Activated CD4-positive, alpha-beta T cell treated with anti-CD3 and anti-CD28 coated beads, Interleukin-2, amount 10 ng/mL, durations not matched to agents 7 days and 5 days (primary cell): ENCODE measurements around the gene HSPB1. TPM values are rescaled to one million over a fixed set of nuclear protein-coding genes. Genes with fewer than 3 reads are reported as not detected.
A peak's percentile ranks its signal among the peaks of the same experiment; 100 is the strongest.

ENCODE experiments used
- CTCF ChIA-PET: fragments of 350-600 bp; sonication (Branson Sonifier 250); formaldehyde crosslinking; loops from one replicate; lab custom pipeline; 2021; ENCODE audit warnings: antibody characterized with exemption; lab: Charles Lee
- POLR2A ChIA-PET: fragments of 350-600 bp; sonication (Branson Sonifier 250); formaldehyde crosslinking; loops from one replicate; lab custom pipeline; 2021; ENCODE audit warnings: antibody characterized with exemption; lab: Charles Lee
- DNase-seq: peaks from one replicate; pipeline ENCODE4 v3.0.0-alpha.2; 2020
- H3K27ac Mint-ChIP-seq: one replicate; pipeline ENCODE4 v1.8.0; 2021; ENCODE audit warnings: mild to moderate bottlenecking, moderate library complexity, mixed read lengths
- H3K27me3 Mint-ChIP-seq: one replicate; pipeline ENCODE4 v1.8.0; 2021; ENCODE audit warnings: mixed read lengths
- H3K36me3 Mint-ChIP-seq: one replicate; pipeline ENCODE4 v1.8.0; 2021; ENCODE audit warnings: low read depth, mixed read lengths
- H3K4me1 Mint-ChIP-seq: one replicate; pipeline ENCODE4 v1.8.0; 2021; ENCODE audit warnings: mixed read lengths
- H3K4me3 Mint-ChIP-seq: one replicate; pipeline ENCODE4 v1.8.0; 2021; ENCODE audit warnings: mild to moderate bottlenecking, moderate library complexity, mixed read lengths
- H3K9me3 Mint-ChIP-seq: one replicate; pipeline ENCODE4 v1.8.0; 2021; ENCODE audit warnings: mixed read lengths
- total RNA-seq, 2 experiments: library from RNA; stranded (reverse); gene quantifications; one replicate each; pipeline ENCODE4 v1.2.3, GENCODE V29; 2021

Gene HSPB1
- total RNA-seq, 2 experiments from 2014 or later: 27.0 to 28.1 TPM

DNA sequence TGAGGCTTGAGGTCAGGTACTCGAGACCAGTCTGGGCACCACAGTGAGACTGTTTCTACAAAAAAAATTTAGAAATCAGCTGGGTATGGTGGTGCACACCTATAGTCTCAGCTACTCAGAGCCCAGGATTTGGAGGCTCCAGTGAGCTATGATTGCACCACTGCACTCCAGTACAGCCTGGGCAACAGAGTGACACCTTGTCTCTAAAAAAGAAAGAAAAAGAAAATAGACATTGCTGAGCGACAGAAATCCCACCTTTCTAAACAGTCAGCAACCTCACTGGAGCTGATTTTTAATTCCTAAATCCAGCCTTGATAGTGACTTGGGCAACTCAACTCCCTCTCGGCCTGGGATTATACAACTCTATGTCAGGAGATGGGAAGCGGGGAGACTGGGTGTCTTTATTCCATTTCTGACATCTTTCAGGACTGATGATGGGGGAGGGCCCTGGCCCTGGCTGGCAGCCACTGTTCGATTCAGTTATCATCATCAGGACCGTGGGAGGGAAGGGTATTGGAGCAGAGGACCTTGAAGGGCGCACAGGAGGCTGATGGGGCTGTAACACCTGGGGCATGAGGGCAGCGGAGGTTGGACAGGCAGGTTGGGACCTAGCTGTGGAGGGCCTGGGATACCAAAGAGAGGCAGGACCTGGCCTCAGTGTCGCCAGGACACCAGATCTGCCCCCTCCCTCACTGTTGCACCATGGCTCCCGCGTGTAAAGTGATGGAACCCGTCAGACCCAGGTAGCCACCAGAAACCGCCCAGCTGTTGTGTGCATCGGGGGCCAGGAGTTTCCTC, 14.7 kb downstream of the HSPB1 start:
- POLR2A ChIA-PET: interaction anchor here (0.7 to 1.4 kb wide), 2 partner anchors 26 to 42 kb away, joined by 3 to 5 read pairs; partner anchors contain the start of gene YWHAG
- H3K36me3 Mint-ChIP-seq: peaks cover 16% of the 10 kb centered on the region
- peak overlapping the region; percentile 94 for H3K4me3 Mint-ChIP-seq
- no peak for DNase-seq
- CTCF ChIA-PET: interaction anchor here (0.5 to 10.8 kb wide), 8 partner anchors 14 to 172 kb away, joined by 3 to 102 read pairs (median 5); no protein-coding TSS in a partner anchor
- peak overlapping the region; percentile 99 for H3K27ac Mint-ChIP-seq
- H3K4me1 Mint-ChIP-seq: peaks cover 33% of the 10 kb centered on the region
- no peaks in the 10 kb centered on the region for H3K9me3 Mint-ChIP-seq
- H3K27me3 Mint-ChIP-seq: no peaks in the 10 kb centered on the region

- DNase-seq: peak; percentile 97
- peaks cover 16% of the 10 kb centered on the region for H3K36me3 Mint-ChIP-seq
- peak overlapping the region; percentile 94 for H3K4me3 Mint-ChIP-seq
- H3K9me3 Mint-ChIP-seq: no peaks in the 10 kb centered on the region
- no peaks in the 10 kb centered on the region for H3K27me3 Mint-ChIP-seq
- H3K4me1 Mint-ChIP-seq: peaks cover 36% of the 10 kb centered on the region
- ChIA-PET POLR2A (interaction anchor here (0.6 to 1.4 kb wide), 3 partner anchors 16 to 41 kb away, joined by 3 to 5 read pairs (median 3); partner anchors contain the start of gene YWHAG), CTCF (interaction anchor here (0.6 to 10.8 kb wide), 8 partner anchors 10 to 172 kb away, joined by 3 to 102 read pairs (median 6); no protein-coding TSS in a partner anchor)
- H3K27ac Mint-ChIP-seq: peak overlapping the region; percentile 99
These were observed 15.5 kb downstream of the HSPB1 start for GRCh38 chr7:76317782-76318487.

GRCh38 chr7:76318488-76319353, 16.2 kb downstream of the HSPB1 start:
- Mint-ChIP-seq H3K27me3 (no peaks in the 10 kb centered on the region), H3K9me3 (no peaks in the 10 kb centered on the region), H3K27ac (peak overlapping the region; percentile 99), H3K4me1 (peaks cover 36% of the 10 kb centered on the region), H3K4me3 (peak overlapping the region; percentile 94), H3K36me3 (peaks cover 16% of the 10 kb centered on the region)
- ChIA-PET CTCF (interaction anchor here (0.6 to 10.8 kb wide), 10 partner anchors 10 to 142 kb away, joined by 3 to 102 read pairs (median 6); partner anchors contain the start of gene YWHAG), POLR2A (interaction anchor here (0.6 to 1.4 kb wide), 2 partner anchors 17 to 27 kb away, joined by 3 to 5 read pairs; no protein-coding TSS in a partner anchor)
- DNase-seq: peak; percentile 77

DNA sequence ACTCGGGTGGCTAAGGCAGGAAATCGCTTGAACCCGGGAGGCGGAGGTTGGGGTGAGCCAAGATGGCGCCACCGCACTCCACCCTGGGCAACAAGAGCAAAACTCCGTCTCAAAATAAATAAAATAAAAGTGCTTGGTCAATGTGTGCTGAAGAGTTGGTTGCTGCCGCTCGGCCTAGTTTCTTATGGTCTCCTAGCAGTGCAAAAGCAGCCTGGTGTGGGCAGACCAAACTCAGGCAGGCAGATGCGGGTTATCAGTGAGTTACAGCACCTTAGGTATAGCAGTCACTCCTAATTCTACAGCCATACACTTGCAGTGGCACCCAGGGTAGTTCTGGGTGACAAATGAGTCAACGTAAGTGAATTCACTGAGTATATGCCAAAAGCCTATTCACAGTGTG, 22.6 kb downstream of the HSPB1 start:
- Mint-ChIP-seq H3K36me3 (peaks cover 42% of the 10 kb centered on the region), H3K9me3 (no peaks in the 10 kb centered on the region), H3K4me1 (peaks cover 33% of the 10 kb centered on the region), H3K27me3 (no peaks in the 10 kb centered on the region), H3K27ac (no peak overlapping the region), H3K4me3 (no peak overlapping the region)
- POLR2A ChIA-PET: no interaction called here
- DNase-seq: no peak
- CTCF ChIA-PET: interaction anchor here (1.5 kb wide), 1 partner anchor 11 kb away, joined by 3 read pairs; no protein-coding TSS in a partner anchor

- no peak overlapping the region for H3K4me3 Mint-ChIP-seq
- H3K36me3 Mint-ChIP-seq: peaks cover 40% of the 10 kb centered on the region
- no peaks in the 10 kb centered on the region for H3K27me3 Mint-ChIP-seq
- no peaks in the 10 kb centered on the region for H3K9me3 Mint-ChIP-seq
- DNase-seq: no peak
- no peak overlapping the region for H3K27ac Mint-ChIP-seq
- ChIA-PET CTCF (interaction anchor here (1.4 to 1.5 kb wide), 2 partner anchors 12 to 34 kb away, joined by 3 to 5 read pairs; no protein-coding TSS in a partner anchor), POLR2A (no interaction called here)
- peaks cover 36% of the 10 kb centered on the region for H3K4me1 Mint-ChIP-seq
These were observed 23.3 kb downstream of the HSPB1 start for GRCh38 chr7:76325811-76326210.

GRCh38 chr7:76326646-76327233, 24.3 kb downstream of the HSPB1 start:
- H3K27me3 Mint-ChIP-seq: no peaks in the 10 kb centered on the region
- no peak overlapping the region for H3K27ac Mint-ChIP-seq
- DNase-seq: no peak
- POLR2A ChIA-PET: no interaction called here
- no peak overlapping the region for H3K4me3 Mint-ChIP-seq
- H3K4me1 Mint-ChIP-seq: peaks cover 36% of the 10 kb centered on the region
- no peaks in the 10 kb centered on the region for H3K9me3 Mint-ChIP-seq
- CTCF ChIA-PET: interaction anchor here (0.7 to 4.0 kb wide), 5 partner anchors 8 to 148 kb away, joined by 3 to 12 read pairs (median 4); no protein-coding TSS in a partner anchor
- H3K36me3 Mint-ChIP-seq: peaks cover 40% of the 10 kb centered on the region

DNA sequence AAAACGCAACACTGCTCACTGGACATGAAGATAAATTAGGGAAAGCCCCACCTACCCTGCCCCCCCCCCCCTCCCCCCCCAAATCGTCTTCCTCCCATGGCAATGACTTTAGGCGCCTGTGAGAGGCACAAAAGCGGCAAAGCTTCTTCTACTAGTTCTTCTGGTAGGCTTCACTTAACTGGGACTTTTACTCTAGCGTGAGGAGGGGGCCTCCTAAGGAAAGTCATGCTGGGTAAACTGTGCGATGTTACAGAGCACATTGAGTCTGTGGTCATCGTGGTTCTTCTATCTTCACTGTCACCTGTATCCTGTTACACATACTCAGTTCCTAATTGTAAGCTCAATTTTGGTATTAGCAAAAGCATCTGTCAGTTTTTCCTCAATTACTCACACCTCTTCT, 25.1 kb downstream of the HSPB1 start:
- no peaks in the 10 kb centered on the region for H3K9me3 Mint-ChIP-seq
- ChIA-PET CTCF (interaction anchor here (0.7 to 4.0 kb wide), 5 partner anchors 9 to 149 kb away, joined by 4 to 12 read pairs (median 4); no protein-coding TSS in a partner anchor), POLR2A (no interaction called here)
- no peaks in the 10 kb centered on the region for H3K27me3 Mint-ChIP-seq
- H3K4me3 Mint-ChIP-seq: no peak overlapping the region
- DNase-seq: no peak
- peak overlapping the region; percentile 34 for H3K27ac Mint-ChIP-seq
- H3K36me3 Mint-ChIP-seq: peaks cover 36% of the 10 kb centered on the region
- peaks cover 38% of the 10 kb centered on the region for H3K4me1 Mint-ChIP-seq

GRCh38 chr7:76328389-76328788, 25.9 kb downstream of the HSPB1 start:
- no peak for DNase-seq
- Mint-ChIP-seq H3K36me3 (peaks cover 36% of the 10 kb centered on the region), H3K4me1 (peaks cover 38% of the 10 kb centered on the region), H3K27ac (peak overlapping the region; percentile 2), H3K27me3 (no peaks in the 10 kb centered on the region), H3K9me3 (no peaks in the 10 kb centered on the region), H3K4me3 (no peak overlapping the region)
- ChIA-PET CTCF (interaction anchor here (1.2 to 4.0 kb wide), 3 partner anchors 9 to 150 kb away, joined by 4 to 12 read pairs (median 4); no protein-coding TSS in a partner anchor), POLR2A (no interaction called here)

DNA sequence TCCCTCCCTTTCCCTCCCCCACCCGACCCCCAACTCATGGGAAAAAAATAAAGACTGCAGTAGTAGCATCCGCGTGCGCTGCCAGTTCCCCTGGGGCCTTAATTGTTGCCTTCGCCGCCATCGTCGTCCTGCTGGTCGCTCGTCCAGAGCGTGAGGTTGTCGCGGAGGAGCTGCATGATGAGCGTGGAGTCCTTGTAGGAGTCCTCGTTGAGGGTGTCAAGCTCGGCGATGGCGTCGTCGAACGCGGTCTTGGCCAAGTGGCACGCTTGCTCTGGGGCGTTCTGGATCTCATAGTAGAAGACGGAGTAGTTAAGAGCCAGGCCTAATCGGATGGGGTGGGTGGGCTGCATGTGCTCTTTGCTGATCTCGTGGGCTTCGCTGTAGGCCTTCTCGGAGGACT, 27.0 kb downstream of the HSPB1 start:
- peaks cover 37% of the 10 kb centered on the region for H3K36me3 Mint-ChIP-seq
- DNase-seq: no peak
- no peak overlapping the region for H3K27ac Mint-ChIP-seq
- no peaks in the 10 kb centered on the region for H3K9me3 Mint-ChIP-seq
- peaks cover 38% of the 10 kb centered on the region for H3K4me1 Mint-ChIP-seq
- ChIA-PET POLR2A (no interaction called here), CTCF (interaction anchor here (4.0 kb wide), 1 partner anchor 11 kb away, joined by 12 read pairs; no protein-coding TSS in a partner anchor)
- H3K27me3 Mint-ChIP-seq: no peaks in the 10 kb centered on the region
- H3K4me3 Mint-ChIP-seq: no peak overlapping the region

GRCh38 chr7:76330261-76330660, 27.8 kb downstream of the HSPB1 start:
- H3K4me3 Mint-ChIP-seq: no peak overlapping the region
- POLR2A ChIA-PET: no interaction called here
- DNase-seq: no peak
- peaks cover 37% of the 10 kb centered on the region for H3K4me1 Mint-ChIP-seq
- CTCF ChIA-PET: interaction anchor here (1.5 to 4.0 kb wide), 2 partner anchors 11 to 22 kb away, joined by 3 to 12 read pairs; no protein-coding TSS in a partner anchor
- no peaks in the 10 kb centered on the region for H3K9me3 Mint-ChIP-seq
- peaks cover 33% of the 10 kb centered on the region for H3K36me3 Mint-ChIP-seq
- H3K27ac Mint-ChIP-seq: no peak overlapping the region
- H3K27me3 Mint-ChIP-seq: no peaks in the 10 kb centered on the region

DNA sequence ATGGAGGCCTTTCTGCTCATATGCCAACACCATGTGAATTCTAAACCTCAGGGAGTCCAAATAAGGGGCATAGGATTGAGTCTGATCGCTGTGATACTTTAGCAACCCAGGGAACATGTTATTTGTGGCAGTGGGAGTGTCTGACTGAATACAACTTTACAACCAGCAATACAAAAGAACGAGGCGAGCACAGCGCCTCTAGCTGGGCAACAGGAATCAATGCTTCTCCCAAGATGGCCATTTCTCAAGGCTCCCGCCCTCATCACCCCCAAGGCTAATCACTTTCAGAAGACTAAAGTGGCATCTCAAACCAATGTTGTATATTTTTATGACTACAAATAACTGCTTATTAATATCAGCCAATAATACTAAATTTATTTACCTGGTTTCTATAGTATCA, 28.2 kb downstream of the HSPB1 start:
- Mint-ChIP-seq H3K4me1 (peaks cover 37% of the 10 kb centered on the region), H3K36me3 (peaks cover 33% of the 10 kb centered on the region), H3K9me3 (no peaks in the 10 kb centered on the region), H3K27me3 (no peaks in the 10 kb centered on the region), H3K4me3 (no peak overlapping the region), H3K27ac (no peak overlapping the region)
- CTCF ChIA-PET: interaction anchor here (0.8 to 1.5 kb wide), 2 partner anchors 13 to 21 kb away, joined by 3 read pairs; no protein-coding TSS in a partner anchor
- POLR2A ChIA-PET: no interaction called here
- DNase-seq: no peak
